Measurements from ENCODE around the gene STX1A.

GRCh38 chr7:73721377-73721817, 1.9 kb upstream of the STX1A start:
- TF ChIP-seq, protein P1, sequence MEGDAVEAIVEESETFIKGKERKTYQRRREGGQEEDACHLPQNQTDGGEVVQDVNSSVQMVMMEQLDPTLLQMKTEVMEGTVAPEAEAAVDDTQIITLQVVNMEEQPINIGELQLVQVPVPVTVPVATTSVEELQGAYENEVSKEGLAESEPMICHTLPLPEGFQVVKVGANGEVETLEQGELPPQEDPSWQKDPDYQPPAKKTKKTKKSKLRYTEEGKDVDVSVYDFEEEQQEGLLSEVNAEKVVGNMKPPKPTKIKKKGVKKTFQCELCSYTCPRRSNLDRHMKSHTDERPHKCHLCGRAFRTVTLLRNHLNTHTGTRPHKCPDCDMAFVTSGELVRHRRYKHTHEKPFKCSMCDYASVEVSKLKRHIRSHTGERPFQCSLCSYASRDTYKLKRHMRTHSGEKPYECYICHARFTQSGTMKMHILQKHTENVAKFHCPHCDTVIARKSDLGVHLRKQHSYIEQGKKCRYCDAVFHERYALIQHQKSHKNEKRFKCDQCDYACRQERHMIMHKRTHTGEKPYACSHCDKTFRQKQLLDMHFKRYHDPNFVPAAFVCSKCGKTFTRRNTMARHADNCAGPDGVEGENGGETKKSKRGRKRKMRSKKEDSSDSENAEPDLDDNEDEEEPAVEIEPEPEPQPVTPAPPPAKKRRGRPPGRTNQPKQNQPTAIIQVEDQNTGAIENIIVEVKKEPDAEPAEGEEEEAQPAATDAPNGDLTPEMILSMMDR (IDR thresholded peaks at IDR 0.05) = no peak
- TF ChIP-seq POLR2AphosphoS5 (IDR thresholded peaks at IDR 0.05) = peak in 1 of 4 donors; percentile 7
- no peak for TF ChIP-seq EP300 (IDR thresholded peaks at IDR 0.05)

All from sigmoid colon (tissue), 4 donors.